Measurements from ENCODE around the gene ARSI. TPM values are rescaled to one million over a fixed set of nuclear protein-coding genes. Genes with fewer than 3 reads are reported as not detected.

Gene ARSI
- total RNA-seq, 4 donors from 2014 or later = 2.7 to 5.4 (median 3.9) TPM

DNA sequence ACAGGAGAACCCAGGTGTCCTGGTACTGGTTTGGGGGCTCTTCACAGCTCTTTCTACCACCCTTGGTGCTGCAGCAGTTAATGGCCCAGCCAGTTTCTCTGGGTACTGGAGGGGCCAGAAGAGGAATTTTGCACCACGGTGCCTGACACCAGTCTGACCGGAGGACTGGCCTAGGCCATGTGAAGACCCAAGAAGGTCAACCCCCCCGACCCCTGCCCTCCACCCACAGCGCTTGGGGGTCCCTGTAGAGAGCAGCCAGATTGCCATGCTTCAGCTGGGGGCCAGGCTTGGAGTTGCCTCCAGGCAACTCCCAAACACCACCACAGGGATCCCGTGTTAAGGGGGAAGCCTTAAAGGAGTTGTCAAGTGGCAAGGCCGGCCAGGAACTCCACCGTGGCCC is 6.2 kb downstream of the ARSI start:
- no peak overlapping the region for H3K4me3 ChIP-seq
- WGBS = 74% methylated on average over 4 of the region's 7 CpGs
- H3K27ac ChIP-seq = peak overlapping the region; percentile 6
- H3K36me3 ChIP-seq = no peaks in the 10 kb centered on the region
- TF ChIP-seq POLR2AphosphoS5 (IDR thresholded peaks at IDR 0.05) = no peak
- no peaks in the 10 kb centered on the region for H3K27me3 ChIP-seq
- no peak for DNase-seq (ENCODE audit: low spot score in 2 of 2)
- peaks cover 57% of the 10 kb centered on the region for H3K4me1 ChIP-seq
- H3K9me3 ChIP-seq = no peaks in the 10 kb centered on the region

DNA sequence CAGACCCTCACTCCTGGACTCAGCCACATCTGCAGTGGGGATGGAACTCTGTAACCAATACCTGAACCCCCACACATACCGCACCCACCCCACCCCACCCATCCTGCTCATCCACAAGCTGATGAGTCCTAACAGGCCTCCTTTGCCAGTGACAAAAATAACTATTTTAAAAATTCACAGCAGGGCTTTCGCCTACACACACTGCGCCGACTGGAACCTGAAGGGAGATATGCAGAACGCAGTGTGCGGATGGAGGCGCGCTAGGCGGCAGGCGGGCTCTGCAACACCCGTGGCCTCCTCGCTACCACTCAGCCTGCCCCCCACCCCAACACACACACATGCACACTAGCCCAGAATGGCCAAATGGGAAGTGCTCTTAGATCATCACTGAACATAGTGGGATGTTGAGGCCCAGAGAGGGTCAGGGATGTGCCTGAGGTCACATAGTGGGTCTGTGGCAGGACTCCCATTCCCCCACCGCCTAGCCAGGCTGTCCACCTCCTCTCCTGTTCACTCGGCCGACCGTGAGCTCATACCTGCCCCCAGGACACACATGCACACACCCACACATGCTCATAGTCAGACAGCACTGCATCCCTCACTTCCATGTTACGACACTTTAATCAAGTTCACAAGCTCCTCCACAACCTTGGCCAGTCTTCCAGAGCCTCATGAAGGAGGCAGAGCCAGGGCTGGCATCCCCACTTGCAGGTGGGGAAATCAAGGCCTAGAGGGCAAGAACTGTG is 6.8 kb downstream of the ARSI start:
- no peaks in the 10 kb centered on the region for H3K9me3 ChIP-seq
- H3K27me3 ChIP-seq = no peaks in the 10 kb centered on the region
- no peaks in the 10 kb centered on the region for H3K36me3 ChIP-seq
- peaks cover 53% of the 10 kb centered on the region for H3K4me1 ChIP-seq
- no peak for DNase-seq (ENCODE audit: low spot score in 2 of 2)
- TF ChIP-seq, protein P1, sequence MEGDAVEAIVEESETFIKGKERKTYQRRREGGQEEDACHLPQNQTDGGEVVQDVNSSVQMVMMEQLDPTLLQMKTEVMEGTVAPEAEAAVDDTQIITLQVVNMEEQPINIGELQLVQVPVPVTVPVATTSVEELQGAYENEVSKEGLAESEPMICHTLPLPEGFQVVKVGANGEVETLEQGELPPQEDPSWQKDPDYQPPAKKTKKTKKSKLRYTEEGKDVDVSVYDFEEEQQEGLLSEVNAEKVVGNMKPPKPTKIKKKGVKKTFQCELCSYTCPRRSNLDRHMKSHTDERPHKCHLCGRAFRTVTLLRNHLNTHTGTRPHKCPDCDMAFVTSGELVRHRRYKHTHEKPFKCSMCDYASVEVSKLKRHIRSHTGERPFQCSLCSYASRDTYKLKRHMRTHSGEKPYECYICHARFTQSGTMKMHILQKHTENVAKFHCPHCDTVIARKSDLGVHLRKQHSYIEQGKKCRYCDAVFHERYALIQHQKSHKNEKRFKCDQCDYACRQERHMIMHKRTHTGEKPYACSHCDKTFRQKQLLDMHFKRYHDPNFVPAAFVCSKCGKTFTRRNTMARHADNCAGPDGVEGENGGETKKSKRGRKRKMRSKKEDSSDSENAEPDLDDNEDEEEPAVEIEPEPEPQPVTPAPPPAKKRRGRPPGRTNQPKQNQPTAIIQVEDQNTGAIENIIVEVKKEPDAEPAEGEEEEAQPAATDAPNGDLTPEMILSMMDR (IDR thresholded peaks at IDR 0.05) = no peak
- no peak for TF ChIP-seq POLR2A (IDR thresholded peaks at IDR 0.05)
- TF ChIP-seq POLR2AphosphoS5 (IDR thresholded peaks at IDR 0.05) = no peak
- TF ChIP-seq EP300 (IDR thresholded peaks at IDR 0.05) = no peak
- 67% methylated on average over 17 of the region's 17 CpGs for WGBS
- peak overlapping the region; percentile 53 for H3K27ac ChIP-seq
- H3K4me3 ChIP-seq = no peak overlapping the region

DNA sequence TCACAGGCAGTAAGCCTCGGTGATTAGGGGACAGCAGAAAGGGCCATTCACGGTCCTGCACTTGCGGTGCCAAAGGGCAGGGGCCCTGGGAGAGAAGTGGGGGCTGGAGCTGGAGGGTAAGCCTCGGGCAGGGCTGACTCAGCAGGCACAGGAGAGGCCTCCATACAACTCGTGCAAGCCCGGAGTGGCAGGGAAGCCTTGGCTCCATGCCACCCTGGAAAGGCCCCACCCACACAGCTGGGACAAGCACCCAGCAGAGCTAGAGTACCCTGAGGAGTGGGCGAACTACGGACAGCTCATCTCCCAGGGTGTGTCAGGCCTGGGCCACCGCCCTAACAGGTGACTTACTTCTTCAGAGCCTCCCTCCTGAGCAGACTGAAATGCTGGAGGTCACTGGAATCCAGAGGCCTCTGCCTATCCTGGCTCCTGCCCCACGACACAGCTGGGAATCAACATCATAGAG is 7.5 kb downstream of the ARSI start:
- Histone ChIP-seq H3K27me3 (no peaks in the 10 kb centered on the region), H3K27ac (peak overlapping the region; percentile 53), H3K4me1 (peaks cover 49% of the 10 kb centered on the region), H3K36me3 (no peaks in the 10 kb centered on the region), H3K9me3 (no peaks in the 10 kb centered on the region), H3K4me3 (no peak overlapping the region)
- no peak for TF ChIP-seq POLR2AphosphoS5 (IDR thresholded peaks at IDR 0.05)
- no peak for TF ChIP-seq EP300 (IDR thresholded peaks at IDR 0.05)
- TF ChIP-seq POLR2A (IDR thresholded peaks at IDR 0.05) = no peak
- TF ChIP-seq, protein P1 (IDR thresholded peaks at IDR 0.05) = no peak
- WGBS = 38% methylated on average over 5 of the region's 10 CpGs
- DNase-seq (ENCODE audit: low spot score in 2 of 2) = no peak

DNA sequence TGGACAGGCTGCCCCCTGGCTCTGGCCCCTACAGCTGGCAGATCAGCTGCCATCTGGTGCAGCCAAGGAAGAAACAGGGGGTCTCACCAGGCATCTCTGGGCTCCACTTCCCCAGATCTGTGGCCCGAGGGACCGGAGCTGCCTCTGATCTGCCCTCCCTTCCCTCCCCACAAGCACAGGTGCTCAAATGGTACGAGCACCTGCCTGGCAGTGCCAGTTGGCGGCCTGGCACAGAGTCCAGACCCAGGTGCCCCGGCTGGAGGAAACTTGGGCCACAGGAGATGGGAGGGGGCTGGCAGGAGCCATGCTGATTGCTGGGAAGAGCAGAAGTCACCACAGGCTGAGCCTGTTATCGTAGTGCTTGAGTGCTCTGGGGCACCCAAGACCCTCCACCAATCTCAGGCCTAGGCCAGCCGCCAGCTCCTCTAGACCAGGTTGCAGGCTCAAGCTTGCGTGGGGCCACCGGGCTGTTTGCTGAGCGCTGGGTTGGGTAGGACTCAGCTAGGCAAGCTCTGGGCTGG is 8.1 kb downstream of the ARSI start:
- 85% methylated on average over 9 of the region's 10 CpGs for WGBS
- Histone ChIP-seq H3K27me3 (no peaks in the 10 kb centered on the region), H3K27ac (no peak overlapping the region), H3K9me3 (no peaks in the 10 kb centered on the region), H3K4me1 (peaks cover 49% of the 10 kb centered on the region), H3K36me3 (no peaks in the 10 kb centered on the region), H3K4me3 (no peak overlapping the region)
- TF ChIP-seq, protein P1 (IDR thresholded peaks at IDR 0.05) = no peak
- TF ChIP-seq POLR2A (IDR thresholded peaks at IDR 0.05) (no peak), EP300 (IDR thresholded peaks at IDR 0.05) (no peak), POLR2AphosphoS5 (IDR thresholded peaks at IDR 0.05) (no peak)
- DNase-seq (ENCODE audit: low spot score in 2 of 2) = no peak

DNA sequence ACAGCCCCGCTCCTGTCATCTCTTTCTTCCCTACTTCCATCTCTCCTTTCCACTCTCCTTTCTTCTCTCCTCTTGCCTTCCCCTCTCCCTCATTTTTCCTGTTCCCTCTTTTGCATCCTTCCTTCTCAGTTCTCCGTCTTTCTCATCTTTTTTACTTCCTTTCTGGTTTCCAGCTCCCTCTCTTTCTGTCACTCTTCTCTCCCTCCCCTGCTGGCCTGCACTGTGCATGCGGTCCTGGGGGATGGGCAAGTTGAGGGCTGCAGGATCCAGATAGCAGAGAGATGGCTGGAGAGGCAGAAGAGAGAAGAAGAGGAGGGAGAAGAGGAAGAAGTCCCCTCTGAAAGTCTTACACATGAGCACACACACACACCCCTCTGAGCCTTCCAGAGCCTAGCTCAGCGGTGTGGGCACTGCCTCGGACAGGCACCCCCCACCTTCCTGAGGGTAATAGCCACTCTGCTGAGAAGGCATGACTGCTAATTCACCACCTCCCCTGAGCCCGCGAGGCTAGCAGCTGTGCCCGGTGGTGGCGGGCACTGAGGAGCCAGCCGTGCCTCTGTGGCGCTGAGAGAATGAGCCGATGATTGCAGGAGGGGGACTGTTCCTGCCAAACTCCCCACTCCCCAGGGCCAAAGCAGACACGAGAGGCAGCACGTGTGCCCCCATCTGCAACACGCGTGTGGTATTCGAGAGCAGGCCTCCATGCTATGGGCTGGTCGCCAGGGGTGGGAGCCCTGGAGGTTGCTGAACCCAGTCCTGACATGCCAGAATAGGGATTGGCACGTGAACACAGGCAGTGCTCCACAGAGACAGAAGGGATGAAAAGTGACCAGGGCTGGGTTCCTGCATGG is 9.4 kb downstream of the ARSI start:
- TF ChIP-seq POLR2AphosphoS5 (IDR thresholded peaks at IDR 0.05) (no peak), POLR2A (IDR thresholded peaks at IDR 0.05) (no peak), EP300 (IDR thresholded peaks at IDR 0.05) (no peak)
- TF ChIP-seq, protein P1 (IDR thresholded peaks at IDR 0.05) = no peak
- WGBS = 44% methylated on average over 8 of the region's 19 CpGs
- DNase-seq (ENCODE audit: low spot score in 2 of 2) = no peak
- Histone ChIP-seq H3K4me1 (peaks cover 45% of the 10 kb centered on the region), H3K9me3 (no peaks in the 10 kb centered on the region), H3K27me3 (no peaks in the 10 kb centered on the region), H3K4me3 (no peak overlapping the region), H3K27ac (no peak overlapping the region), H3K36me3 (no peaks in the 10 kb centered on the region)
